SK-N-SH (cell line): ENCODE results near the gene LSR. TPM values are rescaled to one million over a fixed set of nuclear protein-coding genes. Genes with fewer than 3 reads are reported as not detected.

Experiments used
- CTCF ChIA-PET: fragments of 300-600, 350-600 bp; formaldehyde crosslinking; extraction: SDS; loops from one replicate; lab custom pipeline; 2021; lab: Yijun Ruan, JAX
- POLR2A ChIA-PET: fragments of 350-600 bp; sonication (Branson Sonifier 250); formaldehyde crosslinking; extraction: SDS; loops from one replicate; lab custom pipeline; 2020; ENCODE audit warnings: antibody characterized with exemption, inconsistent platforms; lab: Yijun Ruan, JAX
- DNase-seq: peaks from one replicate; pipeline ENCODE4 v3.0.0; 2012
- H2AFZ ChIP-seq: fragments of 200-600 bp; sonication (generic); 2 replicates; pipeline ENCODE4 v1.8.1; 2016; ENCODE audit warnings: antibody characterized with exemption, mild to moderate bottlenecking, low read depth
- H3F3A ChIP-seq: fragments of 200-600 bp; sonication (generic); replicated peaks from 2 replicates; pipeline ENCODE3; 2016; ENCODE audit warnings: antibody characterized with exemption, mild to moderate bottlenecking; ENCODE audit not compliant: insufficient read depth
- H3K27ac ChIP-seq, 2 experiments: fragments of 200-500 bp in 1 of 2; fragments of 200-600 bp in 1 of 2; sonication (Bioruptor generic) in 1 of 2; sonication (generic), shearing (Covaris generic) in 1 of 2; 2 replicates each; pipeline versions ENCODE4 v1.5.1 to v1.6.1; 2014 to 2016; ENCODE audit warnings: low read depth in 2 of 2, inconsistent platforms in 1 of 2, low read length in 1 of 2, mild to moderate bottlenecking in 1 of 2, mixed read lengths in 1 of 2
- H3K27me3 ChIP-seq: fragments of 200-600 bp; sonication (generic), shearing (Covaris generic); 2 replicates; pipeline ENCODE4 v1.6.1; 2016; ENCODE audit warnings: mixed run types; ENCODE audit not compliant: insufficient read depth
- H3K36me3 ChIP-seq, 2 experiments: fragments of 200-500 bp in 1 of 2; fragments of 200-600 bp in 1 of 2; sonication (Bioruptor generic) in 1 of 2; sonication (generic) in 1 of 2; replicated peaks in 1 of 2; 2 replicates each; pipeline versions ENCODE3 to v1.5.1; 2014 to 2016; ENCODE audit warnings: low read length in 1 of 2, mild to moderate bottlenecking in 1 of 2; ENCODE audit not compliant: insufficient read depth in 2 of 2, control insufficient read depth in 1 of 2
- H3K4me1 ChIP-seq, 2 experiments: fragments of 200-500 bp in 1 of 2; fragments of 200-600 bp in 1 of 2; sonication (Bioruptor generic) in 1 of 2; sonication (generic), shearing (Covaris generic) in 1 of 2; 2 replicates each; pipeline versions ENCODE4 v1.5.1 to v1.6.1; 2014 to 2016; ENCODE audit warnings: low read depth in 1 of 2, low read length in 1 of 2, mixed run types in 1 of 2; ENCODE audit not compliant: insufficient read depth in 2 of 2, control insufficient read depth in 1 of 2
- H3K4me2 ChIP-seq: fragments of 200-600 bp; sonication (generic), shearing (Covaris generic); 2 replicates; pipeline ENCODE4 v1.6.1; 2017; ENCODE audit warnings: mixed run types
- H3K4me3 ChIP-seq, 2 experiments: fragments of 200-500 bp in 1 of 2; fragments of 200-600 bp in 1 of 2; sonication (Bioruptor generic) in 1 of 2; sonication (generic), shearing (Covaris generic) in 1 of 2; 2 replicates each; pipeline versions ENCODE4 v1.5.1 to v1.8.1; 2014 to 2016; ENCODE audit warnings: low read depth in 2 of 2, inconsistent platforms in 1 of 2, low read length in 1 of 2, mild to moderate bottlenecking in 1 of 2, mixed read lengths in 1 of 2, moderate library complexity in 1 of 2
- H3K79me2 ChIP-seq: fragments of 200-600 bp; sonication (generic); 2 replicates; pipeline ENCODE4 v1.8.1; 2017; ENCODE audit warnings: mild to moderate bottlenecking; ENCODE audit not compliant: insufficient read depth
- H3K9ac ChIP-seq: fragments of 200-600 bp; sonication (generic); 2 replicates; pipeline ENCODE4 v1.6.1; 2017; ENCODE audit warnings: mixed run types
- H3K9me2 ChIP-seq: fragments of 200-600 bp; sonication (generic); 2 replicates; pipeline ENCODE4 v1.6.1; 2017; ENCODE audit warnings: mixed run types
- H3K9me3 ChIP-seq: fragments of 200-600 bp; sonication (generic); 2 replicates; pipeline ENCODE4 v1.6.1; 2017; ENCODE audit warnings: mixed run types, mild to moderate bottlenecking, moderate library complexity
- H4K20me1 ChIP-seq: fragments of 200-600 bp; sonication (generic); 2 replicates; pipeline ENCODE4 v1.6.1; 2017; ENCODE audit warnings: mild to moderate bottlenecking, mixed run types; ENCODE audit not compliant: insufficient read depth
- CHD2 ChIP-seq: fragments of 150-350 bp; IDR thresholded peaks from 2 replicates; pipeline ENCODE4 v1.6.1; 2018; ENCODE audit warnings: low read length; ENCODE audit not compliant: partially characterized antibody
- FOSL2 ChIP-seq: IDR thresholded peaks from 2 replicates; pipeline ENCODE4 v1.4.0; 2012; ENCODE audit warnings: low read depth, mild to moderate bottlenecking, moderate library complexity, borderline replicate concordance
- FOXJ3 ChIP-seq: sonication (generic); formaldehyde crosslinking; IDR thresholded peaks from 2 replicates; pipeline ENCODE4 v1.5.1; 2020; ENCODE audit warnings: mild to moderate bottlenecking, missing genetic modification reagents
- GABPA ChIP-seq: IDR thresholded peaks from 2 replicates; pipeline ENCODE4 v1.4.0; 2012; ENCODE audit warnings: low read depth, mild to moderate bottlenecking
- GATA2 ChIP-seq: sonication (generic); formaldehyde crosslinking; IDR thresholded peaks from 2 replicates; pipeline ENCODE4 v1.5.0; 2020; ENCODE audit warnings: mild to moderate bottlenecking, missing genetic modification reagents
- MAX ChIP-seq: IDR thresholded peaks from 2 replicates; pipeline ENCODE4 v1.4.0; 2012; ENCODE audit warnings: low read depth
- MEF2A ChIP-seq: IDR thresholded peaks from 2 replicates; pipeline ENCODE4 v1.4.0; 2012; ENCODE audit warnings: low read depth, borderline replicate concordance
- NRF1 ChIP-seq: IDR thresholded peaks from 2 replicates; pipeline ENCODE4 v1.6.1; 2012; ENCODE audit warnings: low read depth, mild to moderate bottlenecking, low read length
- RCOR1 ChIP-seq: fragments of 150-350 bp; IDR thresholded peaks from 2 replicates; pipeline ENCODE4 v1.6.1; 2017; ENCODE audit warnings: antibody characterized with exemption, low read length
- REST ChIP-seq: IDR thresholded peaks from 2 replicates; pipeline ENCODE4 v1.6.1; 2012; ENCODE audit warnings: mild to moderate bottlenecking, low read depth, low read length, moderate library complexity
- RXRA ChIP-seq: IDR thresholded peaks from 2 replicates; pipeline ENCODE4 v1.4.0; 2012; ENCODE audit warnings: low read depth, mild to moderate bottlenecking, borderline replicate concordance
- SIN3A ChIP-seq: IDR thresholded peaks from 2 replicates; pipeline ENCODE4 v1.6.1; 2012; ENCODE audit warnings: low read depth, mild to moderate bottlenecking, low read length, moderate library complexity, borderline replicate concordance
- SMC3 ChIP-seq: IDR thresholded peaks from 2 replicates; pipeline ENCODE4 v1.6.1; 2012; ENCODE audit warnings: low read depth, low read length, improper control_type of control experiment
- TAF1 ChIP-seq: IDR thresholded peaks from 2 replicates; pipeline ENCODE4 v1.6.1; 2012; ENCODE audit warnings: low read depth, mild to moderate bottlenecking, low read length, moderate library complexity, borderline replicate concordance
- TEAD4 ChIP-seq: IDR thresholded peaks from 2 replicates; pipeline ENCODE4 v1.4.0; 2012; ENCODE audit warnings: mild to moderate bottlenecking, borderline replicate concordance; ENCODE audit not compliant: insufficient read depth
- USF1 ChIP-seq: IDR thresholded peaks from 2 replicates; pipeline ENCODE4 v1.4.0; 2012; ENCODE audit warnings: low read depth, borderline replicate concordance
- YY1 ChIP-seq: IDR thresholded peaks from 2 replicates; pipeline ENCODE4 v1.4.0; 2012; ENCODE audit warnings: low read depth, mild to moderate bottlenecking
- whole genome bisulfite sequencing: methylation state at CpG from one replicate; pipeline ENCODE4 v1.1.6; 2017; ENCODE audit warnings: low lambda C conversion rate; 5-methylcytosine and 5-hydroxymethylcytosine counted together
- polyA plus RNA-seq, 3 experiments: library from polyadenylated mRNA; depleted of rRNA; stranded (reverse); fragments of >200 nt; gene quantifications; 2 replicates each; pipeline ENCODE4 v1.2.3, GENCODE V29; 2012
- TF ChIP-seq, protein P1 (sequence below): fragments of 150-350 bp; IDR thresholded peaks from 2 replicates; pipeline ENCODE4 v1.6.1; 2017; ENCODE audit warnings: antibody characterized with exemption, low read length, low read depth, borderline replicate concordance

Gene LSR
- polyA plus RNA-seq, 1 of the 3 experiments (the other 2 are of a cell fraction), result 0.62 TPM

- H3K4me2 ChIP-seq, result no peak overlapping the region
- ChIA-PET POLR2A (no interaction called here), CTCF (interaction anchor here (1.1 to 4.3 kb wide), 2 partner anchors 10 to 216 kb away, joined by 3 to 38 read pairs; partner anchors contain the start of gene USF2)
- H4K20me1 ChIP-seq, result no peaks in the 10 kb centered on the region
- DNase-seq, result no peak
- no peak overlapping the region for H3K9ac ChIP-seq
- peaks cover 9 to 13% of the 10 kb centered on the region in 2 experiments for H3K36me3 ChIP-seq
- TF ChIP-seq, protein P1, sequence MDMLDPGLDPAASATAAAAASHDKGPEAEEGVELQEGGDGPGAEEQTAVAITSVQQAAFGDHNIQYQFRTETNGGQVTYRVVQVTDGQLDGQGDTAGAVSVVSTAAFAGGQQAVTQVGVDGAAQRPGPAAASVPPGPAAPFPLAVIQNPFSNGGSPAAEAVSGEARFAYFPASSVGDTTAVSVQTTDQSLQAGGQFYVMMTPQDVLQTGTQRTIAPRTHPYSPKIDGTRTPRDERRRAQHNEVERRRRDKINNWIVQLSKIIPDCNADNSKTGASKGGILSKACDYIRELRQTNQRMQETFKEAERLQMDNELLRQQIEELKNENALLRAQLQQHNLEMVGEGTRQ, result no peak
- TF ChIP-seq SIN3A, result no peak
- TF ChIP-seq RCOR1, result no peak
- no peak for TF ChIP-seq TAF1
- no peak for TF ChIP-seq SMC3
- TF ChIP-seq USF1, result no peak
- TF ChIP-seq GATA2 (CRISPR knock-in tag), result no peak
- no peak for TF ChIP-seq MAX
- TF ChIP-seq RXRA, result no peak
- no peak for TF ChIP-seq FOXJ3 (CRISPR knock-in tag)
- no peak for TF ChIP-seq REST
- no peak for TF ChIP-seq GABPA
- no peak for TF ChIP-seq NRF1
- no peak for TF ChIP-seq TEAD4
- TF ChIP-seq MEF2A, result no peak
- TF ChIP-seq FOSL2, result no peak
- TF ChIP-seq CHD2, result no peak
- no peak for TF ChIP-seq YY1
- no peaks in the 10 kb centered on the region for H3K9me3 ChIP-seq
- H3K79me2 ChIP-seq, result no peaks in the 10 kb centered on the region
- H2AFZ ChIP-seq, result no peak overlapping the region
- no peaks in the 10 kb centered on the region for H3K9me2 ChIP-seq
- no peaks in the 10 kb centered on the region for H3K4me1 ChIP-seq
- no peak overlapping the region for H3K27ac ChIP-seq
- no peak overlapping the region for H3K4me3 ChIP-seq
- WGBS, result 96% methylated on average over 9 of the region's 11 CpGs
- H3F3A ChIP-seq, result no peaks in the 10 kb centered on the region
- H3K27me3 ChIP-seq, result peaks cover 29% of the 10 kb centered on the region
Observed at GRCh38 chr19:35279374-35279773, 30.6 kb downstream of the LSR start.
